BE2C (cell line): Measurements from ENCODE around the gene CFAP46.

Source experiments
- DNase-seq: peaks from one replicate; pipeline ENCODE4 v3.0.0-alpha.2; 2020
- H3K27me3 ChIP-seq: fragments of 250-450 bp; sonication (Bioruptor Pico); 2 replicates; pipeline ENCODE4 v1.5.1; 2020; ENCODE audit warnings: mild to moderate bottlenecking
- H3K36me3 ChIP-seq: fragments of 250-450 bp; sonication (Bioruptor Pico); 2 replicates; pipeline ENCODE4 v1.5.1; 2020; ENCODE audit warnings: mild to moderate bottlenecking
- H3K4me1 ChIP-seq: fragments of 250-450 bp; sonication (Bioruptor Pico); 2 replicates; pipeline ENCODE4 v1.5.1; 2020
- H3K4me3 ChIP-seq: 2 replicates; pipeline ENCODE4 v1.5.1; 2011; ENCODE audit warnings: low read depth, low read length
- H3K9me3 ChIP-seq: fragments of 250-450 bp; sonication (Bioruptor Pico); 2 replicates; pipeline ENCODE4 v1.5.1; 2020
- TF ChIP-seq, protein P1 (sequence below): IDR thresholded peaks from 2 replicates; pipeline ENCODE4 v1.5.1; 2012; ENCODE audit warnings: mild to moderate bottlenecking, low read depth, low read length

Gene CFAP46

GRCh38 chr10:132941640-132942051 lies 724 bp downstream of the CFAP46 start:
- Histone ChIP-seq H3K4me3 (no peak overlapping the region), H3K9me3 (no peaks in the 10 kb centered on the region), H3K36me3 (no peaks in the 10 kb centered on the region), H3K4me1 (no peaks in the 10 kb centered on the region), H3K27me3 (peaks cover 56% of the 10 kb centered on the region)
- TF ChIP-seq, protein P1, sequence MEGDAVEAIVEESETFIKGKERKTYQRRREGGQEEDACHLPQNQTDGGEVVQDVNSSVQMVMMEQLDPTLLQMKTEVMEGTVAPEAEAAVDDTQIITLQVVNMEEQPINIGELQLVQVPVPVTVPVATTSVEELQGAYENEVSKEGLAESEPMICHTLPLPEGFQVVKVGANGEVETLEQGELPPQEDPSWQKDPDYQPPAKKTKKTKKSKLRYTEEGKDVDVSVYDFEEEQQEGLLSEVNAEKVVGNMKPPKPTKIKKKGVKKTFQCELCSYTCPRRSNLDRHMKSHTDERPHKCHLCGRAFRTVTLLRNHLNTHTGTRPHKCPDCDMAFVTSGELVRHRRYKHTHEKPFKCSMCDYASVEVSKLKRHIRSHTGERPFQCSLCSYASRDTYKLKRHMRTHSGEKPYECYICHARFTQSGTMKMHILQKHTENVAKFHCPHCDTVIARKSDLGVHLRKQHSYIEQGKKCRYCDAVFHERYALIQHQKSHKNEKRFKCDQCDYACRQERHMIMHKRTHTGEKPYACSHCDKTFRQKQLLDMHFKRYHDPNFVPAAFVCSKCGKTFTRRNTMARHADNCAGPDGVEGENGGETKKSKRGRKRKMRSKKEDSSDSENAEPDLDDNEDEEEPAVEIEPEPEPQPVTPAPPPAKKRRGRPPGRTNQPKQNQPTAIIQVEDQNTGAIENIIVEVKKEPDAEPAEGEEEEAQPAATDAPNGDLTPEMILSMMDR, result no peak
- DNase-seq, result no peak

GRCh38 chr10:132940791-132941465 lies 1.4 kb downstream of the CFAP46 start:
- DNase-seq, result no peak
- H3K4me3 ChIP-seq, result no peak overlapping the region
- H3K9me3 ChIP-seq, result no peaks in the 10 kb centered on the region
- no peaks in the 10 kb centered on the region for H3K36me3 ChIP-seq
- peaks cover 56% of the 10 kb centered on the region for H3K27me3 ChIP-seq
- no peaks in the 10 kb centered on the region for H3K4me1 ChIP-seq
- TF ChIP-seq, protein P1, result no peak

DNA sequence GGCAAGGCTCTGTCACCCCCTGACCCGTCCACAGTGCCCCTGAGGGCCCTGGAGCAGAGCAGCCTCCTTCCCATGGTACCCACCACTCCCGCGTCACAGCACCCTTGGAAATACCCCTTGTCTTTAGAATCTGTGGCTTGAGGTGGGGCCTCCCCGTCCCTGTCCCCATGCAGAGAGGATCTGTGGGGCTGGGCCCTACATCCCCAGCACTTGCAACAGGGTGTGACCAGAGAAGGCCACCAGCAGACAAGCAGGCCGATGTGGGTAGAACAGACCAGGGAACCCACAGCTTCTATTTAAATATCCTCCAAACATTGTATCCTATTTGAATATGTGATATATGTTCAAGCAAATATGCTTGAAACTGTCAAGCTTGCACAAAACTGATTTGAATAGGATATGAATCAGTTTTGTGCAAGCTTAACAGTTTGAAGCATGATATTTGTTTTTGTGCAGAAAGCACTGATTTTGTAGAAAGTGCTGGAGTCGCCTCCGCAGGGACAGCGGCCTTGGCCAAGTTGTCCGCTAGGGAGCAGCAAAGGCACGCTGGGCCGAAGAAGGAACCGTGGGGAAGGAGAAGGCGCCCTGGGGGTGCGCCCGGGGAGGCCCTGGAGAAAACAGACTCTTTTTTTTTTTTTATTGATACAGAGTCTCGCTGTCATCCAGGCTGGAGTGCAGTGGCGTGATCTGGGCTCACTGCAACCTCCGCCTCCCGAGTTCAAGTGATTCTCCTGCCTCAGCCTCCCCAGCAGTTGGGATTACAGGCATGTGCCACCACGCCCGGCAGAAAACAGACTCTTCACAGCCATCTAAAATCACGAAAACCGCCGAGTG lies 2.2 kb downstream of the CFAP46 start:
- Histone ChIP-seq H3K27me3 (peaks cover 56% of the 10 kb centered on the region), H3K36me3 (no peaks in the 10 kb centered on the region), H3K9me3 (no peaks in the 10 kb centered on the region), H3K4me3 (no peak overlapping the region), H3K4me1 (no peaks in the 10 kb centered on the region)
- TF ChIP-seq, protein P1, result peak; percentile 79
- peak; percentile 67 for DNase-seq

DNA sequence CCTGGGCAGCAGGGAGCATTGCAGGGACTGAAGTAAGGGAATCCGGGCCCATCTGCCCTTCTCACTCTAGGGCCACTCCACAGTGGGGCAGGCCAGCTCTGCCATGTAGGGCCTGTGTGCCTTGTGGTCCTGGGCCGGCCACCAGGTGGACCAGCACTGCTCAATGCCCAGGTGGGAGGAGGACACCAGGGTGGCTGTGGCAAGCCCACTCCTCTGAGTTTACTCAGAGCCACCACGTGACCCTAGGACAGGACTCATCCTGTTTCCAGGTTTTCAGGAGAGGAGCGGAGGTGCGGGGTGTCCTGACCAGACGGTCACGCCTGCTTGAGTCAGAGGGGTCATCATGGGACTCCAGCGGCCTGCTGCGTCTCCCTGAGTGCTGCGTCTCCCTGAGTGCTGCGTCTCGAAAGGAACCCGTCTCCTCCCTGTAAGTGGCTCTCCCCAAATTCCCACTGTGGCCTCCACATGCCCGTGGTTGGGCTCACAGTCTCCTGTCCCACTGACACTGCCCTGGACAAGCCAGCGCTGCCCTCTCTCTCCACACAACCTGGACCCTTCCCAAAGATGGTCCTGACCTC lies 2.9 kb downstream of the CFAP46 start:
- Histone ChIP-seq H3K9me3 (no peaks in the 10 kb centered on the region), H3K27me3 (peaks cover 53% of the 10 kb centered on the region), H3K4me3 (no peak overlapping the region), H3K36me3 (no peaks in the 10 kb centered on the region), H3K4me1 (no peaks in the 10 kb centered on the region)
- TF ChIP-seq, protein P1, result no peak
- no peak for DNase-seq

DNA sequence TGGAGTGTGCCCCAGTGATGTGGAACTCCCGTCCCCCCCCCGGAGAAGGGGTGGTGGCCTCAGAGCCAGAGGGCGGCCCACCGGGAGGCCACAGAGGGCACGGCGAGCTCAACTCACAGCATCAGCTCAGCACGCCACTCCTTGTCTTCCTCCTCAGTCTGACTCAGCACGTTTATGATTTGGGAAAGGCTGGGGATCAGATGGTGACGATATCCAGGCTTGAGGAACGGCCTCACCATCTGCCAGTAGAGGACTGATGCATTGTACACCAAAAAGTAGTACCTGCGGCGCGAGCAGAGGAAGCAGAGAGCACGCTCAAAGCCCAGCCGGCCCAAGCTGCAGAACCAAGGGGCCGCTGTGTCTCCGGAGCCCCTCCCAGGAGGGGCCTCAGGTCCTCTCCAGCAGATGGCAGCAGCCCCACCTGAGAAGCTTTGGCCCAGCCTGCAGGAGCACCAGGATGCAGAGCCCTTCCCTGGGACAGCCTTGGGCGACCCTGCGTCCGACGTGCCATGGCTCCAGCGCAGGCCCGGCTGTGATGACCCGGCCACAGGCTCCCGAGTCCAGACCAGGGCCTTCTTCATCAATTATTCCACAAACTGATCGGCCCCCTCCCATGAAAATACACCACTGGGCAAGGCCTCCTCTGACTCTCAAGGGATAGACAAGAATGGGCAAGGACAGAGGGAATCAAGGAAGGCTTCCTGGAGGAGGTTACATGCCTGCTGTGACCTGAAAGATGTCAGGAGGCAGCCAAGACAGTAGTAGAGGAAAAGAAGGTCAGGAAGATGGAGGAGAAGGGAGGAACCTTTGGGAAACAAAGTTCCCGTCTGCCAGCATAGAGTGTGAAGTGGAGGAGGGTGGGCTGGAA lies 3.7 kb downstream of the CFAP46 start:
- H3K9me3 ChIP-seq, result no peaks in the 10 kb centered on the region
- peak; percentile 43 for DNase-seq
- H3K4me1 ChIP-seq, result no peaks in the 10 kb centered on the region
- TF ChIP-seq, protein P1, result peak; percentile 48
- no peak overlapping the region for H3K4me3 ChIP-seq
- H3K27me3 ChIP-seq, result peaks cover 49% of the 10 kb centered on the region
- no peaks in the 10 kb centered on the region for H3K36me3 ChIP-seq
